Right cardiac atrium (tissue), 5 donors: ENCODE measurements around the gene CLSTN2. TPM values are rescaled to one million over a fixed set of nuclear protein-coding genes. Genes with fewer than 3 reads are reported as not detected.

ENCODE experiments used
- ATAC-seq, 2 donors: fragments of 200-7000 bp; cut with Tn5 transposase; one replicate each; pipeline versions ENCODE4 v1.8.0 to v1.9.1; 2020; ENCODE audit warnings: moderate library complexity in 2 of 2, mild to moderate bottlenecking in 1 of 2
- DNase-seq, 3 donors: peaks; one replicate each; pipeline ENCODE4 v3.0.0-alpha.2; 2020
- H3K27ac ChIP-seq: one replicate; pipeline ENCODE4 v1.5.1; 2013; ENCODE audit warnings: mild to moderate bottlenecking, low read length, control low read depth, moderate library complexity
- H3K27me3 ChIP-seq: one replicate; pipeline ENCODE4 v1.6.1; 2013; ENCODE audit not compliant: control insufficient read depth, insufficient read depth
- H3K4me1 ChIP-seq: one replicate; pipeline ENCODE4 v1.6.1; 2013; ENCODE audit warnings: low read length; ENCODE audit not compliant: control insufficient read depth, insufficient read depth
- H3K4me3 ChIP-seq: one replicate; pipeline ENCODE4 v1.5.1; 2013; ENCODE audit warnings: low read length, control low read depth
- H3K9me3 ChIP-seq: one replicate; pipeline ENCODE4 v1.6.1; 2013; ENCODE audit warnings: low read length; ENCODE audit not compliant: control insufficient read depth
- WGBS: extraction: QIAGEN DNeasy Blood & Tissue Kit; methylation state at CpG from one replicate; pipeline ENCODE4 v1.1.7; 2013; 5-methylcytosine and 5-hydroxymethylcytosine counted together
- intact Hi-C, 4 donors: fragments of 100-400 bp; cut with DNase I; formaldehyde crosslinking; loops; one replicate each; pipeline versions ENCODE4 v1.11.0 to v1.14.0; 2022 to 2023
- polyA plus RNA-seq: library from polyadenylated mRNA; stranded (reverse); fragments of 200-250 nt; gene quantifications from one replicate; pipeline ENCODE4 v1.2.3, GENCODE V29; 2013
- total RNA-seq, 4 donors: library from RNA; stranded (reverse); fragmentation: NEBNext Ultra II Directional; extraction: Animal tissue kit (Norgen Biotek cat#: 25700); gene quantifications; one replicate each; pipeline ENCODE4 v1.2.1, GENCODE V29; 2021
- donor health status: healthy with polysubstance abuse.
- donor health status: DM: no; HTN: yes; CAD: no.
- donor health status: DM: no; HTN: no; CAD: no.
- donor health status: DM: no; HTN: yes; CAD: no; lungs with severe emphysema.
- donor health status: DM: yes; HTN: yes; CAD: no.

The CLSTN2 gene
- total and polyA plus RNA-seq, 5 donors = 3.7 to 31.5 (median 24.8) TPM

DNA sequence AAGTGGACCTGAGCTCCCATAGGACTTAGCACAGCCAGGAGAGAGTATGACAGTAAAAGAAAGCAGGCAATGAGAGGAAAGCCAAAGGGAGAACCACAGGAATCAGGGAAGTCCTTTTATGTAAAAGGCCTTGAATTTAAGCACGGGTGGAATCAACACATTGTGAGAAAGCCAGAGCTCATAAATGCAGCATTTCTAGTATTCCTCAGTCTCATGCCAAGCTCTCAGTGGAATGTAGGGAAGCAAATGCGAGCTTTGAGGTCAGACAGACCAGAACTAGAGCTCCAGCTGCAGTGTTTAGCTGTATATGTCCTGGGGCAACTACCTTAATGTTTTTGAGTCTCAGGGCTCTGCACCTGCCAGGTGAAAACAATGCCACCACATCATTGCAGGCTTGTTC, 610.8 kb downstream of the CLSTN2 start:
- no peaks in the 10 kb centered on the region for H3K27me3 ChIP-seq
- H3K4me3 ChIP-seq = no peak overlapping the region
- ATAC-seq (no peak), DNase-seq (no peak)
- no peaks in the 10 kb centered on the region for H3K9me3 ChIP-seq
- no peaks in the 10 kb centered on the region for H3K4me1 ChIP-seq
- H3K27ac ChIP-seq = no peak overlapping the region
- intact Hi-C loops = no loop called here
- 45% methylated on average over 2 of the region's 2 CpGs for WGBS

DNA sequence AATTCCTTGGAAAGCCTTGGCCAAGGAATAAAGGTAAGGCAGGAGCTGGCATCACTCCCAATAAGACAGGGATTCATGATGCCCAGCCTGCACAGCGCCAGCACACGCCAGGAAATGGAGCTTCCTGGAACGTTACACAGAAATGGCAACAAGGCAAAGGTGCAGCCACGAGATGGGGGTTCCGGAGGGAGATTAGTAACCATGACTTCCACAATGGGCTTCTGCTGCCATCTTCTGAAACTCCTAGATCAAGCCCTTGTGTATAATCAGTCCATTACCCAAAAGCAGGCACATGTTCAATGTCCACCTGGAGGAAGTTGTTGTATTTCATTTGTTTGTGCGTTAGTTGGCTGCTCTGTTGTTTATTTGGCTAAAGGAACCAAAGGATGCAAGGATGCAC, 611.7 kb downstream of the CLSTN2 start:
- Histone ChIP-seq H3K9me3 (no peaks in the 10 kb centered on the region), H3K4me1 (no peaks in the 10 kb centered on the region), H3K27me3 (no peaks in the 10 kb centered on the region), H3K4me3 (no peak overlapping the region), H3K27ac (no peak overlapping the region)
- ATAC-seq (no peak), DNase-seq (no peak)
- 57% methylated on average over 6 of the region's 6 CpGs for WGBS
- intact Hi-C loops = no loop called here

DNA sequence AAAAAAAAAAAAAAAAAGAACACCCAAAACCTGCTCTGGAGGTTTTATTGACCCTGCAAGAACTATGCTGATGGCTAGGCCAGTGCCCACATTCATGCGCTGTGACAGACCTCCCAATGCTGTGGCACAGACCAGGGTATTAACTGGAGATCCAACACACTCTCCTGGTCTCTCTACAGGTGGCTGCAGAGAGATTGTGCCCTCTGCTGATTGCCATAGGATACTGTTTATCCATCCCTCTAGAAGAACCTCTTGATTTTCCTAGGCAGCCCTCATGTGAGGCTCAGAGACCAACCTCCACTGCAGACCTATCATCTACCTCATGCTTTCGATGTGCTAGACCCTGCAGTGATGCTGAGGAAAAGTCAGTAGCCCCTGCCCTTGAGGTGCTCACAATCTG, 617.4 kb downstream of the CLSTN2 start:
- 92% methylated on average over 2 of the region's 2 CpGs for WGBS
- H3K4me1 ChIP-seq = no peaks in the 10 kb centered on the region
- no peak overlapping the region for H3K4me3 ChIP-seq
- no peaks in the 10 kb centered on the region for H3K9me3 ChIP-seq
- DNase-seq (no peak), ATAC-seq (no peak)
- H3K27me3 ChIP-seq = no peaks in the 10 kb centered on the region
- intact Hi-C loops = loop anchor here in 1 of 4 donors (2.0 kb wide), 1 partner anchor 184 kb away; no protein-coding TSS in a partner anchor
- no peak overlapping the region for H3K27ac ChIP-seq

DNA sequence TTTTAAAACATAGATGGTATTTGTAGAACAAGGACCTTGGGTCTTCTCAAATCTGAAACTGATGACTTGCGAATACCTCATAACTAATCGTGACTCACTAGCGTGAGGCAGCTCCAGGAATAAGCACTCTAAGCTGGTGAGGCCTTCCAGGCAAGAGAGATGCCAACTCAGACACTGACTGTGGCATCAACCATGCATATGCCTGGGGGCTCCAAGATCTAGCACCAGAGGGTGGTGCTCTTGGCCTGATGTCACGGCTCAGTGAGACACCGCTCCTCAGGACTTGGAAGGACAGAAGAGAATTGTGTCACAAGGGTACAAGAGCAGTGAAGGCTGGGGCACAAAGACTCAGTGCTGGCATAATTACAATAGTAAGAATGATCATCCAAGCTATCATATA, 617.9 kb downstream of the CLSTN2 start:
- DNase-seq = no peak
- intact Hi-C loops = loop anchor here in 1 of 4 donors (2.0 kb wide), 1 partner anchor 184 kb away; no protein-coding TSS in a partner anchor
- H3K9me3 ChIP-seq = no peaks in the 10 kb centered on the region
- ATAC-seq = peak; percentile 71 to 81
- 87% methylated on average over 5 of the region's 5 CpGs for WGBS
- no peak overlapping the region for H3K4me3 ChIP-seq
- no peak overlapping the region for H3K27ac ChIP-seq
- H3K4me1 ChIP-seq = no peaks in the 10 kb centered on the region
- no peaks in the 10 kb centered on the region for H3K27me3 ChIP-seq

DNA sequence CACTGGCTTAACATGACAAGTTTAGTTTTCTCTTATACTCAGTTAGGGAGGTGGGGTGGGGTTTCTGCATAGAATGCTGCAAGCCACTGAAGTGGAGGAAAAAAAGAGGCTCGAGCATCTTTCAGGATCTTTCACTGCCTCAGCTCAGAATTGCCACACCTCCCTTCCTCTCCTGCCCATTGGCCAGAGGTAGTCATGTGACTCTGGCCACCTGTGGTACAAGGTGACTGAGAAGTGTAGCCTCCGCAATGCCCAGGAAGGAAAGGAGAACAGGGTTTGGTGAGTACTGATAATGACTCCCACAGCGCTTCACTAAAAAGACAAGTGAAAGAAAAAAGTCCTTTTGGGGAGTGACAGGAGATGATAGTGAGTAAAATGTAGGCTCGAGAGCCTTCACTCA, 618.6 kb downstream of the CLSTN2 start:
- intact Hi-C loops = loop anchor here in 1 of 4 donors (2.0 kb wide), 1 partner anchor 183 kb away; no protein-coding TSS in a partner anchor
- Histone ChIP-seq H3K27me3 (no peaks in the 10 kb centered on the region), H3K4me3 (no peak overlapping the region), H3K9me3 (no peaks in the 10 kb centered on the region), H3K4me1 (no peaks in the 10 kb centered on the region), H3K27ac (no peak overlapping the region)
- DNase-seq (no peak), ATAC-seq (no peak)
- WGBS = 75% methylated on average over 4 of the region's 4 CpGs

DNA sequence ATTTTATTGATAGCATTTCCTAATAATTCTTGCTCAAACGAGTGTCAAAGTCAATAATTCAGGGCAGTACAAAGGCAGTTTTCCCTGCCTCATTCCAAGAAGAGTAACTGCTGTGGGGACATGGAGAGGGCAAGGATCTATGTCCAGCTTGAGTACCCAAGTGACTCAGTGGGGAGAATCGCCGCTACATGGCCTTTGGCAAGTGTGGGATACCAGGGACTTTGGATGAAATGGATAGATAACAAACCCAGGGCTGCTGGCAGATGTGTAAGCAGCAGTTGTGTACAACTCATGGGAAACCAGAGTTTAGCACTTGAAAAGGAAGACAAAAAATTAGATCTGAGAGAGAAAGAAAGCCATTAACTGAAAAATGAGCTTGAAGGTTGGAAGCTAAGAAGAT, 620.7 kb downstream of the CLSTN2 start:
- Histone ChIP-seq H3K9me3 (no peaks in the 10 kb centered on the region), H3K27ac (no peak overlapping the region), H3K4me1 (no peaks in the 10 kb centered on the region), H3K27me3 (no peaks in the 10 kb centered on the region), H3K4me3 (no peak overlapping the region)
- intact Hi-C loops = no loop called here
- 88% methylated on average over 3 of the region's 3 CpGs for WGBS
- DNase-seq = no peak
- no peak for ATAC-seq

DNA sequence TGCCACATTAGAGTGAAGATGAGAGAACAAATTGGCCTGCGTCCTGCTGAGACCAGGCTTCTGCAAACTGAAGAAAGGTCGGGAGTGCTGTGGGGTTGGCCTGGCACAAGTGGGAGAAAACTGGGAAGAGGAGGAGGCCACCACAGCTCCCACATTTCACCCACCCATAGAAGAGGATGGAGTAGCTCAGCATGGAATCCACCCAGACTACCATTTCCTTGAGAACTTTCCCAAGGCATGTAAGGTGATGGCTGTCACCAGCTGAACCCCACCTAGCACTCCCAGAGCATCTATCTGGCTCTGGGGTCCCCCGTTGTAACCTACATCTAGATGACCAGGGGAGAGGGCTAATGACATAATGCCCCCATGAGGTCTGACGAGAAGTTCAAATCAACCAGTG, 622.5 kb downstream of the CLSTN2 start:
- 74% methylated on average over 4 of the region's 4 CpGs for WGBS
- DNase-seq (no peak), ATAC-seq (no peak)
- Histone ChIP-seq H3K27ac (no peak overlapping the region), H3K9me3 (no peaks in the 10 kb centered on the region), H3K4me1 (no peaks in the 10 kb centered on the region), H3K4me3 (no peak overlapping the region), H3K27me3 (no peaks in the 10 kb centered on the region)
- intact Hi-C loops = no loop called here

DNA sequence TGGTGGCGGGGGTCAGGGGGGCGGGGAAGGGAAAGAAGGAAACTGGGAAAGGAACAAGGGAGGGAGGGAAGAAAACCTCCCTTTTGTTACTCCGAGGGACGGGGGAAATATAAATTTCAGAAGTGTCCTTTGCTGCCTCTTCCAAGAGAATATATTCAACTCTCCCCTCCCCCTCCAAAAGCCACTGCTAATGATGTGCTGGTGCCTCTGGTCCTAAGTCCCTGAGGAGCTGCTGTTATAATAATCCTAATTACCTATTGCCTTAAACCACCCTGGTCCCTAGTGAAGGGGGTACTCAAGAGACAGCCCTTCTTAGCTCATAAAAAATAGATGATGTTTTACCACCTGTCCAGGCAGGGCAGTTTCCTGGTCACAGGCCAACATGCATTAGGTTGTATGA, 624.6 kb downstream of the CLSTN2 start:
- DNase-seq (no peak), ATAC-seq (no peak)
- Histone ChIP-seq H3K27ac (no peak overlapping the region), H3K4me1 (no peaks in the 10 kb centered on the region), H3K4me3 (no peak overlapping the region), H3K9me3 (no peaks in the 10 kb centered on the region), H3K27me3 (no peaks in the 10 kb centered on the region)
- WGBS = 83% methylated on average over 4 of the region's 4 CpGs
- intact Hi-C loops = no loop called here

DNA sequence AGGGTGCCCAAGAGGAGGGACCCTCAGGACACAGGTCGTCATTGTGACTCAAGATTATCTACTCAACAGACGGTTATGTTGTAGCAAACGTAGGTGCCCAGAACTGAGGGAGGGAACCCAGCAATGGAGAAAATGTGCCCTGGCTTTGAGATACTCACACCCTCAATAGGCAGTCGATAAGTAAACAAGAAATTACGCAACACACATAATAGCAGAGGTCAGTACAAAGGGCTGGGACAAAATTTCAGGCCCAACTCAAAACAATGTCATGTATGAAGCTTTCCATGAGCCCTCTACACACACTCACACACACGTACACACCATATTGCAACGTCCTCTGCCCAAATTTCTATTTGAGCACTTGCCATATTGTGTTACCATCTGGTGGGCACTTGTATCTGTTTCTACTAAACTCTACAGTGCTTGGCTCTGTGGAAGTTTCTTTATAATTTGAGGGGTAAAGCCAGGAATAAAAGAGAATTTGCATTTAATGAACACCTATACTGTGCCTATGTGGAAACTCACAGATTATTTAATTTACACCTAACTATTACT, 628.3 kb downstream of the CLSTN2 start:
- Histone ChIP-seq H3K27me3 (no peaks in the 10 kb centered on the region), H3K9me3 (no peaks in the 10 kb centered on the region), H3K27ac (no peak overlapping the region), H3K4me3 (no peak overlapping the region), H3K4me1 (no peaks in the 10 kb centered on the region)
- ATAC-seq (no peak), DNase-seq (no peak)
- intact Hi-C loops = no loop called here
- WGBS = 73% methylated on average over 7 of the region's 7 CpGs

DNA sequence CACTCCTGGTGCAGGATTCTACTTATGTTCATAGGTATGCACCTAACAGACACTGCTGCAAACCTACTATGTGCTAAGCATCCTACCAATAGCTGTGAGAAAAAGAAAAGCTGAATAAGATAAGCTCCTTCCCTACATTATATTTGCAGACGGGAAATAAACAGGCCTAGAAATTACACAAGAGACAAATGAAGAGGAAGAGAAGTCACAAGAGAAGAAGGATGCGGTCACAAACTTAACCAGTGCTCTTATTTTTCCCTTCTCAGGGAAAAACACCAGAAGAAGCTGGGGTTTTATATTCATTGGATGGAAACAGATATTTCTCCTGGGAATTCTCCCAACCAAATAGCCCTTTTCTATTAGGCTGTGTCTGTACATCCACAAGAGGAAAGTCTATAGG, 633.1 kb downstream of the CLSTN2 start:
- H3K27ac ChIP-seq = no peak overlapping the region
- WGBS = 83% methylated on average over 2 of the region's 2 CpGs
- H3K27me3 ChIP-seq = no peaks in the 10 kb centered on the region
- intact Hi-C loops = no loop called here
- H3K4me3 ChIP-seq = no peak overlapping the region
- DNase-seq (no peak), ATAC-seq (no peak)
- H3K9me3 ChIP-seq = no peaks in the 10 kb centered on the region
- H3K4me1 ChIP-seq = peaks cover 9% of the 10 kb centered on the region

DNA sequence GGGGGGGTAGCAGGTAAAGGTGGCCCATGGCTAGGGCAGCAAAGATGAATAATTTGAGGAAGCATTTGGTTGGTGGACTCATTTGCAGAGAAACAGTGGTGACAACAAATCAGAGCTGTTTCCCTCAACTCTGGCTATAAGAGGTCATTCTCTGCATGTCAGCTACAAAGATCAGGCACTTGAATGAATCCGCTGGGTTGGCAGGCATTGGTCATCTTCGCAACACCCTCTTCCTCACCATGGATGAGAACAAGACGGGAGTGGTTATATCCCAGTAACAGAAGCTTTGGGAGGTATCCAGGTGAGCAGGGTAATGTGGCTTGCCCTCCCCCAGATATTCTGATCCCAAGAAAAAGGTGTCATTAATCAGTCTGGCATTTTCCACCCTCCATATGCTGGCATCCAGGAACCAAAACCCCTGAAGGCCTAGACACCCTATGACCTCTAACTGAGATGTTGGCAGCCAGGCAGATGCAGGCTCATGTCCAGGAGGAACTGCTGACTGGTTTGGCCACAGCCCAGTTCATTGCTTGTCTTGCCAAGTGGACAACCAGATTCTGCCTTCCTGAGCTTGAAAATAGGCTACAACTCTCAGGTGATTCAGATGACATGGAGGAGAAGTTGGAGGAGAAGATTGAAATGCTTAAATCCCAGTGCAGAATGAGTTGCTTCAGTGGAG, 634.0 kb downstream of the CLSTN2 start:
- WGBS = 49% methylated on average over 3 of the region's 3 CpGs
- intact Hi-C loops = no loop called here
- no peaks in the 10 kb centered on the region for H3K9me3 ChIP-seq
- H3K4me1 ChIP-seq = peaks cover 9% of the 10 kb centered on the region
- DNase-seq (peak; percentile 71 to 92 (median 88)), ATAC-seq (peak; percentile 75 to 76)
- H3K27me3 ChIP-seq = no peaks in the 10 kb centered on the region
- H3K4me3 ChIP-seq = no peak overlapping the region
- peak overlapping the region; percentile 25 for H3K27ac ChIP-seq
